CD4-positive, alpha-beta T cell (primary cell): ENCODE data around the gene KANSL1. TPM values are rescaled to one million over a fixed set of nuclear protein-coding genes. Genes with fewer than 3 reads are reported as not detected.

Experiments
- ATAC-seq: fragments of 200-7000 bp; cut with Tn5 transposase; one replicate; pipeline ENCODE4 v1.10.0; 2022; ENCODE audit warnings: mild to moderate bottlenecking; ENCODE audit not compliant: poor library complexity
- CTCF ChIA-PET: fragments of 350-600 bp; sonication (Branson Sonifier 250); formaldehyde crosslinking; loops from one replicate; lab custom pipeline; 2021; ENCODE audit warnings: antibody characterized with exemption, inconsistent platforms; lab: Charles Lee
- POLR2A ChIA-PET: fragments of 350-600 bp; sonication (Branson Sonifier 250); formaldehyde crosslinking; loops from one replicate; lab custom pipeline; 2021; ENCODE audit warnings: antibody characterized with exemption, inconsistent platforms; lab: Charles Lee
- DNase-seq, 14 experiments: peaks; one replicate each; pipeline ENCODE4 v3.0.0-alpha.2; 2013 to 2020; ENCODE audit warnings: mixed read lengths in 2 of 14
- H3K27ac ChIP-seq, 2 donors: one replicate each; pipeline versions ENCODE4 v1.5.1 to v1.7.0; 2013; ENCODE audit warnings: low read length in 2 of 2, low read depth in 1 of 2, mild to moderate bottlenecking in 1 of 2
- H3K27me3 ChIP-seq, 2 experiments: 1 replicate in 1 of 2; 2 replicates in 1 of 2; pipeline versions ENCODE4 v1.6.1 to v1.7.0; 2013; ENCODE audit warnings: low read length in 2 of 2, control low read depth in 1 of 2, mild to moderate bottlenecking in 1 of 2, moderate library complexity in 1 of 2; ENCODE audit not compliant: insufficient read depth in 2 of 2, control insufficient read depth in 1 of 2
- H3K36me3 ChIP-seq: one replicate; pipeline ENCODE4 v1.6.1; 2013; ENCODE audit warnings: low read length, control low read depth; ENCODE audit not compliant: insufficient read depth
- H3K4me1 ChIP-seq: one replicate; pipeline ENCODE4 v1.6.1; 2013; ENCODE audit warnings: low read length, control low read depth; ENCODE audit not compliant: insufficient read depth
- H3K4me3 ChIP-seq: one replicate; pipeline ENCODE4 v1.5.1; 2013; ENCODE audit warnings: mild to moderate bottlenecking, low read length, moderate library complexity
- H3K9me3 ChIP-seq, 2 experiments: 1 replicate in 1 of 2; 2 replicates in 1 of 2; pipeline versions ENCODE4 v1.6.1 to v1.7.0; 2013; ENCODE audit warnings: low read length in 2 of 2, mild to moderate bottlenecking in 2 of 2, control low read depth in 1 of 2, moderate library complexity in 1 of 2; ENCODE audit not compliant: control insufficient read depth in 1 of 2, insufficient read depth in 1 of 2
- H3K27ac Mint-ChIP-seq: one replicate; pipeline ENCODE4 v1.8.0; 2020; ENCODE audit warnings: mixed read lengths
- H3K27me3 Mint-ChIP-seq: one replicate; pipeline ENCODE4 v1.8.0; 2021; ENCODE audit warnings: mixed read lengths
- H3K36me3 Mint-ChIP-seq: one replicate; pipeline ENCODE4 v1.8.0; 2021; ENCODE audit warnings: low read depth, mixed read lengths
- H3K4me1 Mint-ChIP-seq: one replicate; pipeline ENCODE4 v1.8.0; 2021; ENCODE audit warnings: low read depth, mixed read lengths
- H3K4me3 Mint-ChIP-seq: one replicate; pipeline ENCODE4 v1.8.0; 2020; ENCODE audit warnings: mild to moderate bottlenecking, mixed read lengths
- H3K9me3 Mint-ChIP-seq: one replicate; pipeline ENCODE4 v1.8.0; 2020; ENCODE audit warnings: mixed read lengths
- intact Hi-C, 2 experiments: fragments of 100-400 bp; cut with DNase I in 1 of 2; cut with micrococcal nuclease in 1 of 2; formaldehyde crosslinking; loops; one replicate each; pipeline versions ENCODE4 v1.15.1 to v1.9.0; 2023 to 2025; cut with DNase I, micrococcal nuclease
- total RNA-seq, 174 experiments: library from RNA in 2 of 174; stranded (reverse) in 2 of 174; gene quantifications; one replicate each; pipeline ENCODE4 v1.2.3 and lab custom pipeline; 2021 to 2026
- TF ChIP-seq, protein P1 (sequence below): fragments of 200-600 bp; IDR thresholded peaks from one replicate; pipeline ENCODE4 v1.8.0; 2022; ENCODE audit warnings: antibody characterized with exemption, mild to moderate bottlenecking

KANSL1 gene
- total RNA-seq, 2 experiments from 2014 or later, result 122 to 125 TPM

DNA sequence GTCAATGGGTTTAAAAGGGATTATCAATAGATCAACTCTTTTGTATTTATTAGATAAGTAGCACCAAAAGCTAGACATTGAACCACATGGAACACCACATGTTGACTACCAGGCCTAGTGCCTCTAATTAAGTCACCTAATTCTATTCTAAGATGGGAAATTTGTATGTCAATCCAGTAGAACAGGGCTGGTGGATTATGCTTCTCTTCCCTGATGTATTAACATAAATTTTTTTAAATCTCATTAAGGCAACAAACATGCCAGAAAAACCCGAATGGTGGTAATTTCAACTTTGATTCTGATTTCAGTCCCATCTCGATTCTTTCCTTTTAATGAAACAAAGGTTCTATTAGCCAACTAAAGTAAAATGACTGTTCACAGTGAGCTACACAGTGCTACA is 92.6 kb downstream of the KANSL1 start:
- peaks cover 31% of the 10 kb centered on the region for H3K4me1 ChIP-seq
- intact Hi-C loops, result loop anchor here in 1 of 2 experiments (5.0 kb wide), 1 partner anchor 37 kb away; no protein-coding TSS in a partner anchor
- peak overlapping the region; percentile 55 for H3K27ac Mint-ChIP-seq
- TF ChIP-seq, protein P1, sequence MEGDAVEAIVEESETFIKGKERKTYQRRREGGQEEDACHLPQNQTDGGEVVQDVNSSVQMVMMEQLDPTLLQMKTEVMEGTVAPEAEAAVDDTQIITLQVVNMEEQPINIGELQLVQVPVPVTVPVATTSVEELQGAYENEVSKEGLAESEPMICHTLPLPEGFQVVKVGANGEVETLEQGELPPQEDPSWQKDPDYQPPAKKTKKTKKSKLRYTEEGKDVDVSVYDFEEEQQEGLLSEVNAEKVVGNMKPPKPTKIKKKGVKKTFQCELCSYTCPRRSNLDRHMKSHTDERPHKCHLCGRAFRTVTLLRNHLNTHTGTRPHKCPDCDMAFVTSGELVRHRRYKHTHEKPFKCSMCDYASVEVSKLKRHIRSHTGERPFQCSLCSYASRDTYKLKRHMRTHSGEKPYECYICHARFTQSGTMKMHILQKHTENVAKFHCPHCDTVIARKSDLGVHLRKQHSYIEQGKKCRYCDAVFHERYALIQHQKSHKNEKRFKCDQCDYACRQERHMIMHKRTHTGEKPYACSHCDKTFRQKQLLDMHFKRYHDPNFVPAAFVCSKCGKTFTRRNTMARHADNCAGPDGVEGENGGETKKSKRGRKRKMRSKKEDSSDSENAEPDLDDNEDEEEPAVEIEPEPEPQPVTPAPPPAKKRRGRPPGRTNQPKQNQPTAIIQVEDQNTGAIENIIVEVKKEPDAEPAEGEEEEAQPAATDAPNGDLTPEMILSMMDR, result no peak
- H3K9me3 ChIP-seq, result no peaks in the 10 kb centered on the region
- no peak overlapping the region for H3K4me3 ChIP-seq
- H3K36me3 ChIP-seq, result no peaks in the 10 kb centered on the region
- ATAC-seq (no peak), DNase-seq (no peak)
- no peaks in the 10 kb centered on the region for H3K27me3 ChIP-seq
- H3K4me3 Mint-ChIP-seq, result no peak overlapping the region
- H3K9me3 Mint-ChIP-seq, result no peaks in the 10 kb centered on the region
- ChIA-PET CTCF (interaction anchor here (0.6 to 3.3 kb wide), 11 partner anchors 8 to 113 kb away, joined by 3 to 15 read pairs (median 4); partner anchors contain the start of gene KANSL1), POLR2A (interaction anchor here (2.9 kb wide), 1 partner anchor 93 kb away, joined by 10 read pairs; the partner anchor contains the start of gene KANSL1)
- peaks cover 77% of the 10 kb centered on the region for H3K4me1 Mint-ChIP-seq
- no peaks in the 10 kb centered on the region for H3K27me3 Mint-ChIP-seq
- H3K36me3 Mint-ChIP-seq, result peaks cover under 1% of the 10 kb centered on the region
- no peak overlapping the region for H3K27ac ChIP-seq

DNA sequence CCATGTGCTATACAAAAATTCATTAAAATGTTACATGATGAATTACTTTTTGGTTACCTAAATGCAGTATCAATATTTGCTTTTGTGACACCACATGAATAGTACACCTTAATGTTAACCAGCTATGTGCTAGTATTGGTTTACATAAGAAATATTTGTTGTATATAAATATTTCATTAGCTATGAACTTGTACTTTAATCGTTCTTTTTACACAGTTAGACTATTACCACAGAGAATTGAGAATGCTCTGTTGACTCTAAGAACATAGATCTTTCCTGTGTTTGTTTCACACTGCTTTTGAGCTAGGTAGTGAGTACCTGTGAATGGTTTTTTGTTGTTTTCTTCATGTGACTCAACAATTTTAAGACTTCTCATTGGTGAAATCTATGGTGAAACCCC is 93.4 kb downstream of the KANSL1 start:
- Mint-ChIP-seq H3K27ac (no peak overlapping the region), H3K27me3 (no peaks in the 10 kb centered on the region), H3K4me1 (peaks cover 82% of the 10 kb centered on the region), H3K4me3 (no peak overlapping the region), H3K36me3 (peaks cover 5% of the 10 kb centered on the region), H3K9me3 (no peaks in the 10 kb centered on the region)
- no peaks in the 10 kb centered on the region for H3K36me3 ChIP-seq
- ChIA-PET CTCF (interaction anchor here (0.6 to 3.3 kb wide), 15 partner anchors 9 to 164 kb away, joined by 3 to 15 read pairs (median 3); partner anchors contain the start of gene KANSL1), POLR2A (interaction anchor here (0.7 kb wide), 1 partner anchor 24 kb away, joined by 3 read pairs; no protein-coding TSS in a partner anchor)
- H3K4me1 ChIP-seq, result peaks cover 25% of the 10 kb centered on the region
- intact Hi-C loops, result loop anchor here in 1 of 2 experiments (5.0 kb wide), 1 partner anchor 37 kb away; no protein-coding TSS in a partner anchor
- H3K9me3 ChIP-seq, result no peaks in the 10 kb centered on the region
- no peak for DNase-seq
- ATAC-seq, result no peak
- no peaks in the 10 kb centered on the region for H3K27me3 ChIP-seq
- TF ChIP-seq, protein P1, result no peak
- no peak overlapping the region for H3K27ac ChIP-seq
- no peak overlapping the region for H3K4me3 ChIP-seq

DNA sequence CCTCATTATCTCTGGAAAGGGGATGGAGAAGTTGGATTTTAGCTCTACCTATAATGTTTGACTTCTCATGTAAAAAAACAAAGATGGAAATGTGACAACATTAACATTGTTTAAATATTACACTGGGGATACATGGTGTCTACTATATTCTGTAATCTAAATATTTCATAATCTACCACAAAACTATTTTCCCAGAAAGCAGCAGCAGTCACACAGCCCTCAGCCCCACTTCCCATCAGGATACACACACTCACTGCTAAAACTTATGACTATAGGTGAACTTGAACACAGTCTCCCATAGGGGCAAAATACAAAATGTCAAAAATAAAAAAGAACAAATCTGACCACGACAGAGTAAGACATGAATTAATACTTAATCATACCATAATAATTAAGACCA is 95.7 kb downstream of the KANSL1 start:
- H3K4me3 ChIP-seq, result no peak overlapping the region
- H3K4me3 Mint-ChIP-seq, result no peak overlapping the region

More for the DNA sequence above, 95.7 kb downstream of the KANSL1 start:
- ATAC-seq (no peak), DNase-seq (no peak)
- no peaks in the 10 kb centered on the region for H3K27me3 Mint-ChIP-seq
- H3K9me3 Mint-ChIP-seq, result no peaks in the 10 kb centered on the region
- CTCF ChIA-PET, result interaction anchor here (1.0 to 1.1 kb wide), 2 partner anchors 19 to 96 kb away, joined by 3 to 4 read pairs; partner anchors contain the start of gene KANSL1
- peak overlapping the region; percentile 52 for H3K27ac Mint-ChIP-seq
- Histone ChIP-seq H3K27ac (no peak overlapping the region), H3K36me3 (peaks cover 16% of the 10 kb centered on the region), H3K4me1 (peaks cover 24% of the 10 kb centered on the region), H3K27me3 (no peaks in the 10 kb centered on the region), H3K9me3 (no peaks in the 10 kb centered on the region)
- POLR2A ChIA-PET, result no interaction called here
- H3K4me1 Mint-ChIP-seq, result peaks cover 80% of the 10 kb centered on the region
- intact Hi-C loops, result no loop called here
- TF ChIP-seq, protein P1, result no peak
- H3K36me3 Mint-ChIP-seq, result peaks cover 28% of the 10 kb centered on the region
